GM19372 (cell line): Measurements from ENCODE around the gene P4HB.

ENCODE experiments used
- ATAC-seq: cut with Tn5 transposase; IDR thresholded peaks from one replicate; pipeline ENCODE4 v1.9.1; 2021; ENCODE audit warnings: mild to moderate bottlenecking, low read depth, moderate library complexity; ENCODE audit not compliant: unreplicated experiment

The P4HB gene

GRCh38 chr17:81859906-81860755 lies at the start of gene P4HB:
Gene P4HB (minus strand): TSS chr17:81860535. CDS start chr17:81860471, 64 bp downstream.
- peak; percentile 76 for ATAC-seq

DNA sequence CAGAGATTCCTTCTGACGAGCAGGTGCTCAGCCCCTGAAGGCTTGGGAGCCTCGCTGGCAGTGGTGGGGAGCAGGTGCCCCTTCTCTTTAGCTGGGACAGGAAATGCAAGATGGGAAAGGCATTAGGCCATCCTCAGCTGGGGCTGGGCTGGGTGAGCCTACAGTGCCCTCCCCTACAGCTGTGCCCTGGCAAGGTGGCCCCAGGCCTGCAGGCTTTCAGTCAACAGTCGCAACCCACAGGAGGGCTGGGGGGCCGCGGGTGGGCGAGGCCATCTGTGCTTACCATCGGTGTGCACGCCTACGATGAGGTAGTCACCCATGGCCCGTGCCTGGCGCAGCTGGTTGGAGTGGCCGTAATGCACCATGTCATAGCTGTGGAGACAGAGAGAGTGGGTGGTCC lies 48.9 kb upstream of the P4HB start:
- ATAC-seq = no peak

- no peak for ATAC-seq
Measured at GRCh38 chr17:81908793-81909192, 48.5 kb upstream of the P4HB start.

GRCh38 chr17:81907219-81908145 lies 47.1 kb upstream of the P4HB start:
- no peak for ATAC-seq

GRCh38 chr17:81906476-81907218 lies 46.3 kb upstream of the P4HB start:
- no peak for ATAC-seq

DNA sequence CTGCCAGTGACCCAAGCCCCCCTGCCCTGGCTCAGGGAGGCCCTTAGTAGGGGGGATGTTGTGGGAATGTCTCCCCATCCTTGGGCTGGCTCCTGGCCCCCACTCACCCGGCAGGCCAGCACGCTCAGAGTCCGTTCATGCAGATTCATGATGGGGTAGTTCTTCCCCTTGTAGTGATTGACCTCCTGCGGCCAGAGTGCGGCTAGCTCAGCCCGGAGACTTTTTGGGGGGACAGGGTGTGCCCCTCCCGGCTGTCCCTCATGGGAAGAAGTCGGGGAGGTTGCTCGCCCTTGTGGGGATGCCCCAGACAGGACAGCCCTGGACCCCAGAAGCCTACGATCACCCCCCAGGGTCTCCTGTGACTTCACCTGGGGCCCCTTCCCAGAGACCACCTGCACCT lies 45.7 kb upstream of the P4HB start:
- no peak for ATAC-seq

DNA sequence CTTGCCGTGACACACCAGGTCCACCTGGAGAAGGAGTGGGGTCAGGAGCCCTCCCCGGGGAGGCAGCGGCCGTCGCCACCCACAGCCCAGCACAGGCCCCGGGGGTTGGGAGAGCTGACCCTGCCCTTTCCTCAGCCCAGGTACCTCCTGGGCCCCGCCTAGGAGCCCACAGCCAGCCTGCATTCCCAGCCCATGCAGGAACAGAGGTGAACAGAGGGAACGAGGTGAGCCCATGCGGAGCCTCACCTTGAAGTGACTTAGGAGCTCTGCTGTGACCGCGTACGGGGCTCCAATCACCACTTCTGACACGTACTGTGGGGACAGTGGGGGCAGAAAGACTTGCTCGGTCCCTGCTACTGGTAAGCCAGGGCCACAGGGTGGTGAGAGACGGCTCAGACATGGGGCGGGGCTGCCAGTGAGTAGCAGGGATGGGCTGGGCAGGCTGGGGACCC lies 45.1 kb upstream of the P4HB start:
- no peak for ATAC-seq

- no peak for ATAC-seq
Measured at GRCh38 chr17:81904600-81905423, 44.5 kb upstream of the P4HB start.

- ATAC-seq = no peak
Measured at GRCh38 chr17:81903896-81904599, 43.7 kb upstream of the P4HB start.

GRCh38 chr17:81903415-81903831 lies 43.1 kb upstream of the P4HB start:
- ATAC-seq = no peak

- ATAC-seq = no peak
Measured at GRCh38 chr17:81902653-81903414, 42.5 kb upstream of the P4HB start.

DNA sequence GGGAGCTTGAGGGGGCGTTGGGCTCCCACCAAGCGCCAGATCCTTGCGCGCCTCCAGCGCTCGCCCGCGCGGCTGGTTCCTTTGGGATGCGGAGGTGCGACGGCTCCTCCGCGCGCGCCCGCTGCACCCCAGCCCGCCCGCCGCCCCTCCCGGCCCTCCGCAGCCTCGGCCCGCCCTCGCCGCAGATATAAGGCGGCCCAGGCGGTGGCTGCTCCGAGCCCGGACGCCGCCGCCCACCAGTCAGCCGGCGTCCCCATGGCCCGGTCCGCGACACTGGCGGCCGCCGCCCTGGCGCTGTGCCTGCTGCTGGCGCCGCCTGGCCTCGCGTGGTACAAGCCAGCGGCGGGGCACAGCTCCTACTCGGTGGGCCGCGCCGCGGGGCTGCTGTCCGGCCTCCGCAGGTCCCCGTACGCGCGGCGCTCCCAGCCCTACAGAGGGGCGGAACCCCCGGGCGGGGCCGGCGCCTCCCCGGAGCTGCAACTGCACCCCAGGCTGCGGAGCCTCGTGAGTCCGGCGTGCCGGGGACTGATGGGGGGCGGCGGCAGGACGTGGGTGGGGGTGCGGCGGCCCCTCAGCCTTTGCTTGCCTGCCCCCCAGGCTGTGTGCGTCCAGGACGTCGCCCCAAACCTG lies 41.8 kb upstream of the P4HB start, which contains the start of gene NPB:
TSS of gene NPB (plus strand) at position 216 of the 630 bp plus-strand sequence. CDS start at position 256, 40 bp downstream.
- ATAC-seq = no peak

- ATAC-seq = no peak
Measured at GRCh38 chr17:81901167-81902022, 41.1 kb upstream of the P4HB start.

DNA sequence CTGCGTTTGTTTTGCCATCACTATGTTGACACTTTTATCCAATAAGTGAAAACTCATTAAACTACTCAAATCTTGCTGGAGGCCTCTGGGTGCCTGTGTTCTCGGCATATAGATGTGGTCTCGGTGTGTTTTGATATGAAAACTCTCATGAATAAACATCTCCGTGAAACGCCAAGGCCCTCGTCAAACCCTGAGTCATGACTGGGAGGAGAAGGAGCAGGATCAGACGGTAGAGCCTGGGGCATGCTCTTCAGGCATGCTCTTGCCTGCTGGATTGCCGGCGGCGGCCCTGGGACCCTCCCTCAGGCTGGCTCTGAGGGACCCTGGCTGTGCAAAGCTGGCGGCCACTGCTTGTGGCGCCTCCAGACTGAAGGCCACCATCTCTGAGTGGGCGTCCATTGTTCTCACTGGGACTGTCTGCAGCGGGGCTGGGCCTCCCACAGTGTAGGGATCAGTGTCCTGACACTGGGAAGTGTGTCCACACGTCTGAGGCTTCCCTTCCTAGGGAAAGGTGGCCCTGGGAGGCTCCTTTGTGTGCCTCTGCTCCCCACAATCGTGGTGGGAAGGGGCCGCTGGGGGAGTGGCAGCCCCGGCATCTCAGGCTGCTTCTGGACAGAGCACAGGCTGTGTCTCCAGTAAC lies 40.0 kb upstream of the P4HB start:
- no peak for ATAC-seq

DNA sequence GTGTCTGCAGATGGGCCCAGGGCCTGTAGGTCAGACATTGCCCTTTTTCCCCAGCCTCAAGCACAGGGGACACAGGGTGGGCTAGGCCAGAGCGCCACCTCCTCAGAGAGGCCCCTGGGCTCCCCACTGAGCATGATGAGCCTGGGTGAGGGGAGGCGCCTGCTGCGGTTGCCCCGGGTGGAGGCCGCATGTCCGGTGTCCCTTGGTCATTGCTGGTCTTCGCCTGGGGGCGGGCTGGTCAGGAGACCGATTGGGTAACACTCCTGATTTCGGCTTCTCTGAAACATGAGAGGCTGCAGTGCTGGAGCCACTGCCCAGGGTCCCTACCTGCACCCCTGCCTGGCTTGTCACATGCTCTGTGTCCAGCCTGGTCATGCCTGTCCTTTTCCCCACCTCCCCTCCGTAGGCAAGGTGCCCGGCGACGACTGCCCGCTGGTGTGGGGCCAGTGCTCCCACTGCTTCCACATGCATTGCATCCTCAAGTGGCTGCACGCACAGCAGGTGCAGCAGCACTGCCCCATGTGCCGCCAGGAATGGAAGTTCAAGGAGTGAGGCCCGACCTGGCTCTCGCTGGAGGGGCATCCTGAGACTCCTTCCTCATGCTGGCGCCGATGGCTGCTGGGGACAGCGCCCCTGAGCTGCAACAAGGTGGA lies 39.3 kb upstream of the P4HB start:
- ATAC-seq = no peak

GRCh38 chr17:81898885-81899284 lies 38.5 kb upstream of the P4HB start:
- ATAC-seq = no peak
